HEK293T (cell line): Measurements from ENCODE around the gene CABP7.

Experiments used
- CTCF ChIA-PET: fragments of 350-600 bp; formaldehyde crosslinking; extraction: SDS; loops from one replicate; lab custom pipeline; 2021; ENCODE audit warnings: antibody characterized with exemption, inconsistent platforms; lab: Yijun Ruan, JAX
- POLR2A ChIA-PET: fragments of 350-600 bp; formaldehyde crosslinking; extraction: SDS; loops from one replicate; lab custom pipeline; 2020; ENCODE audit warnings: antibody characterized with exemption, inconsistent platforms; lab: Yijun Ruan, JAX
- DNase-seq: peaks from one replicate; pipeline ENCODE4 v3.0.0; 2012; ENCODE audit warnings: mixed read lengths; ENCODE audit errors: extremely low spot score
- ARNT ChIP-seq: fragments of 450-650 bp; IDR thresholded peaks from 2 replicates; pipeline ENCODE4 v1.6.1; 2017; ENCODE audit warnings: mild to moderate bottlenecking
- BHLHE40 ChIP-seq: fragments of 450-650 bp; IDR thresholded peaks from 2 replicates; pipeline ENCODE4 v1.6.1; 2016; ENCODE audit warnings: mild to moderate bottlenecking, moderate library complexity, borderline replicate concordance
- CTBP1 ChIP-seq: fragments of 450-650 bp; IDR thresholded peaks from 2 replicates; pipeline ENCODE4 v1.6.1; 2016; ENCODE audit warnings: borderline replicate concordance
- ELF4 ChIP-seq: fragments of 450-650 bp; IDR thresholded peaks from 2 replicates; pipeline ENCODE4 v1.6.1; 2017; ENCODE audit warnings: antibody characterized with exemption
- FOXA1 ChIP-seq: fragments of 450-650 bp; IDR thresholded peaks from 2 replicates; pipeline ENCODE4 v1.6.1; 2016; ENCODE audit warnings: mild to moderate bottlenecking
- FOXK2 ChIP-seq: fragments of 450-650 bp; IDR thresholded peaks from 2 replicates; pipeline ENCODE4 v1.6.1; 2016; ENCODE audit warnings: mild to moderate bottlenecking
- FOXM1 ChIP-seq: fragments of 450-650 bp; IDR thresholded peaks from 2 replicates; pipeline ENCODE4 v1.6.1; 2017; ENCODE audit warnings: mild to moderate bottlenecking, borderline replicate concordance
- HDGF ChIP-seq: fragments of 450-650 bp; IDR thresholded peaks from 2 replicates; pipeline ENCODE4 v1.6.1; 2017; ENCODE audit warnings: antibody characterized with exemption, borderline replicate concordance
- L3MBTL2 ChIP-seq: fragments of 450-650 bp; conservative IDR thresholded peaks from 2 replicates; pipeline ENCODE4 v1.6.1; 2016; ENCODE audit warnings: mild to moderate bottlenecking
- LEF1 ChIP-seq: fragments of 450-650 bp; IDR thresholded peaks from 2 replicates; pipeline ENCODE4 v1.6.1; 2017; ENCODE audit warnings: mild to moderate bottlenecking, borderline replicate concordance
- NFRKB ChIP-seq: fragments of 450-650 bp; IDR thresholded peaks from 2 replicates; pipeline ENCODE4 v1.6.1; 2016; ENCODE audit warnings: mild to moderate bottlenecking, moderate library complexity
- PKNOX1 ChIP-seq: fragments of 450-650 bp; IDR thresholded peaks from 2 replicates; pipeline ENCODE4 v1.6.1; 2016
- SP1 ChIP-seq: fragments of 450-650 bp; IDR thresholded peaks from 2 replicates; pipeline ENCODE4 v1.6.1; 2017
- SUZ12 ChIP-seq: fragments of 450-650 bp; IDR thresholded peaks from 2 replicates; pipeline ENCODE4 v1.6.1; 2016; ENCODE audit warnings: mild to moderate bottlenecking
- TARDBP ChIP-seq: fragments of 450-650 bp; IDR thresholded peaks from 2 replicates; pipeline ENCODE4 v1.6.1; 2016
- ZNF384 ChIP-seq: fragments of 450-650 bp; IDR thresholded peaks from 2 replicates; pipeline ENCODE4 v1.6.1; 2016

CABP7 gene

GRCh38 chr22:29731058-29731850 is 11.5 kb downstream of the CABP7 start:
- ChIA-PET POLR2A (no interaction called here), CTCF (no interaction called here)
- DNase-seq: no peak
- TF ChIP-seq SUZ12: no peak
- no peak for TF ChIP-seq BHLHE40
- TF ChIP-seq FOXM1: no peak
- TF ChIP-seq ZNF384: no peak
- TF ChIP-seq SP1: no peak
- no peak for TF ChIP-seq FOXA1
- no peak for TF ChIP-seq ELF4
- TF ChIP-seq TARDBP: no peak
- TF ChIP-seq NFRKB: no peak
- TF ChIP-seq PKNOX1: no peak
- TF ChIP-seq HDGF: no peak
- TF ChIP-seq LEF1: no peak
- TF ChIP-seq CTBP1: no peak
- TF ChIP-seq ARNT: no peak
- TF ChIP-seq FOXK2: no peak
- TF ChIP-seq L3MBTL2: no peak

DNA sequence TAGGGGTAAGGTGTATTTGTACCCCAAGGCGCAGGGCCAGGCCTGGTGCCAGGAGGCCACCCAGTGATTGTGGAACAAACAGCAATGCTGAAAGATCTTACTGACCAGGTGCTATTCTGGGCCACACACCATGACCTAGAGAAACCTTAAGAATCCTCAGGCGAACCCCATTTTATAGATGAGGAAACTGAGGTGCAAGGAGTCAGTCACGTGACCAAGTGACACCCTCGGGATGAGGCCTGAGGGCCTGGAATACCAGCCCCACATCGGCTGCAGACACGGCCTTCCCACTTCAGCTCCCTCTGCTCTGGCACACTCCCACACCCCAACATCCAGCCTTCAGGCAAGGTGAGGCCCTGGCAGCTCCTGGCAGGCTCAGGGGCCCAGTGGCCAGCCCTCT is 13.1 kb downstream of the CABP7 start:
- POLR2A ChIA-PET: interaction anchor here (1.7 kb wide), 1 partner anchor 34 kb away, joined by 5 read pairs; the partner anchor contains the start of gene ZMAT5
- CTCF ChIA-PET: interaction anchor here (0.7 to 1.0 kb wide), 2 partner anchors 74 to 530 kb away, joined by 3 read pairs; no protein-coding TSS in a partner anchor
- DNase-seq: no peak
- TF ChIP-seq FOXM1: no peak
- TF ChIP-seq CTBP1: no peak
- no peak for TF ChIP-seq SP1
- TF ChIP-seq PKNOX1: no peak
- TF ChIP-seq ARNT: no peak
- TF ChIP-seq ZNF384: no peak
- no peak for TF ChIP-seq HDGF
- TF ChIP-seq BHLHE40: no peak
- no peak for TF ChIP-seq NFRKB
- TF ChIP-seq L3MBTL2: no peak
- no peak for TF ChIP-seq ELF4
- no peak for TF ChIP-seq LEF1
- TF ChIP-seq SUZ12: no peak
- no peak for TF ChIP-seq FOXK2
- TF ChIP-seq TARDBP: no peak
- TF ChIP-seq FOXA1: no peak

- POLR2A ChIA-PET: interaction anchor here (1.7 kb wide), 1 partner anchor 33 kb away, joined by 5 read pairs; the partner anchor contains the start of gene ZMAT5
- CTCF ChIA-PET: interaction anchor here (0.7 kb wide), 1 partner anchor 75 kb away, joined by 3 read pairs; no protein-coding TSS in a partner anchor
- peak; percentile 61 for DNase-seq
Measured at GRCh38 chr22:29733362-29734201, 13.8 kb downstream of the CABP7 start.

DNA sequence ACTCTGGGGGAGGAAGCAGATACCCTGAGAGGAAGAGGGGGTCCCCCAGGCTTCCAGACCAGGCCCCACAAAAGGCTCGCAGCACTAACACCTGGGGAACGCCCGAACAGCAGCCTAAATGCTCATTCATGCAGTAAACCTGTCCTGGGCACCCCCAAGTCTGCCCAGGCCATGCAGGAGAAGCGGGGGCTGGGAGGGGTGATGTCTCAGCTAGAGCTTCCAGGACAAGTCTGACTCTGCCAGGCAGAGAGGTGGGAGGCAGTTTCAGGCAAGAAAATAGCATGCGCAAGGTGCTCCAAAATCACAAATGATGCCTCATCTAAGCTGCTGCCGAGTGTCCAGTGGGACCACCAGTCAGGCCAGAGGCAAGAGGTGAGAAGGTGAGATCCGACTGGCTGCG is 14.6 kb downstream of the CABP7 start:
- no peak for DNase-seq
- TF ChIP-seq SP1: no peak
- TF ChIP-seq NFRKB: no peak
- no peak for TF ChIP-seq CTBP1
- TF ChIP-seq FOXK2: no peak
- no peak for TF ChIP-seq FOXM1
- TF ChIP-seq FOXA1: no peak
- TF ChIP-seq ELF4: no peak
- CTCF ChIA-PET: no interaction called here
- POLR2A ChIA-PET: interaction anchor here (1.7 kb wide), 1 partner anchor 32 kb away, joined by 5 read pairs; the partner anchor contains the start of gene ZMAT5

More at GRCh38 chr22:29733362-29734201, 13.8 kb downstream of the CABP7 start:
- TF ChIP-seq PKNOX1: peak; percentile 91
- no peak for TF ChIP-seq FOXM1

DNA sequence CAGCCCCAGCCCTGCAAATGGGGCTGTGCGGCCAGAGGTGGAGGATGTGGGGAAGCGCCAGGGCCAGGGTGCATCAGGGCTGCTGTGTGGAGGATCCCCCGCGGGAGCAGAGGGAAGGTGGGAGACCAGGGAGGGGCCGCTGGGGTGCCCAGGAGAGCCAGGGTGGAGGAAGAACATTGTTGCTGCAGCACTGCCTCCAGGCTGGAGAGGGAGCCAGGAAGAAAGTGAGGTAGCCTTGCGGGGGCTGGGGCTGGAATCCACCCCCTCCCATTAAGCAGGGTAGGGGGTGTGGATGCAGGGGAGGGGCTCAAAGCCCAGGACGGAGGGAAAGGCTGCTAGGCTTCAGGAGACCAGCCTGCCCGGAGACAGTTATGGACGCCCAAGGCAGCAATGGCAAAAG is 15.0 kb downstream of the CABP7 start:
- ChIA-PET CTCF (no interaction called here), POLR2A (no interaction called here)
- TF ChIP-seq L3MBTL2 (no peak), FOXM1 (no peak), SUZ12 (no peak), ARNT (no peak), ELF4 (no peak), SP1 (no peak), TARDBP (no peak), FOXA1 (no peak), CTBP1 (no peak), LEF1 (no peak), FOXK2 (no peak), PKNOX1 (no peak)
- DNase-seq: no peak
